IMR-90 (cell line): ENCODE measurements around the gene ZNF497. TPM values are rescaled to one million over a fixed set of nuclear protein-coding genes. Genes with fewer than 3 reads are reported as not detected.

Source experiments
- ATAC-seq: fragments of 200-7000 bp; cut with Tn5 transposase; 2 replicates; pipeline ENCODE4 v1.9.1; 2020; ENCODE audit warnings: low read depth, mild to moderate bottlenecking, moderate library complexity
- BruUV-seq: library from RNA; stranded (reverse); fragments of 400-500 nt; replicated peaks from 2 replicates; lab custom pipeline; 2021; lab: Mats Ljungman, UMichigan
- CTCF ChIA-PET: fragments of 300-600 bp; formaldehyde crosslinking; extraction: SDS; loops from one replicate; lab custom pipeline; 2021; ENCODE audit warnings: antibody characterized with exemption; lab: Yijun Ruan, JAX
- POLR2A ChIA-PET: fragments of 300-600 bp; sonication (Branson Sonifier 250); formaldehyde crosslinking; loops from one replicate; lab custom pipeline; 2022; ENCODE audit warnings: antibody characterized with exemption; ENCODE audit not compliant: unreplicated experiment; lab: Charles Lee
- DNase-seq: peaks from one replicate; pipeline ENCODE4 v3.0.0; 2013
- H2AFZ ChIP-seq: replicated peaks from 2 replicates; pipeline ENCODE3; 2013; ENCODE audit warnings: low read length, mild to moderate bottlenecking; ENCODE audit not compliant: poor library complexity
- H2AK5ac ChIP-seq: 2 replicates; pipeline ENCODE4 v1.6.1; 2013; ENCODE audit warnings: low read depth, low read length, inconsistent platforms
- H2AK9ac ChIP-seq: replicated peaks from 2 replicates; pipeline ENCODE3; 2013; ENCODE audit warnings: mild to moderate bottlenecking, low read depth, low read length, moderate library complexity; ENCODE audit not compliant: poor library complexity
- H2BK120ac ChIP-seq: 2 replicates; pipeline ENCODE4 v1.6.1; 2013; ENCODE audit warnings: low read depth, low read length, inconsistent platforms
- H2BK15ac ChIP-seq: 3 replicates; pipeline ENCODE4 v1.6.1; 2013; ENCODE audit warnings: low read depth, low read length, inconsistent platforms
- H2BK20ac ChIP-seq: 2 replicates; pipeline ENCODE4 v1.6.1; 2013; ENCODE audit warnings: low read depth, mild to moderate bottlenecking, inconsistent platforms, low read length, moderate library complexity
- H2BK5ac ChIP-seq: 2 replicates; pipeline ENCODE4 v1.6.1; 2013; ENCODE audit warnings: mild to moderate bottlenecking, low read depth, low read length, inconsistent platforms; ENCODE audit not compliant: poor library complexity, severe bottlenecking
- H3K14ac ChIP-seq: replicated peaks from 2 replicates; pipeline ENCODE4 v1.6.1; 2013; ENCODE audit warnings: low read depth, low read length, inconsistent platforms
- H3K18ac ChIP-seq: 2 replicates; pipeline ENCODE4 v1.6.1; 2013; ENCODE audit warnings: low read depth, low read length, control low read depth
- H3K23ac ChIP-seq: 2 replicates; pipeline ENCODE4 v1.6.1; 2013; ENCODE audit warnings: low read depth, low read length, inconsistent platforms
- H3K27ac ChIP-seq: 2 replicates; pipeline ENCODE4 v1.5.1; 2013; ENCODE audit warnings: mild to moderate bottlenecking, control low read depth, low read length; ENCODE audit not compliant: insufficient read depth
- H3K27me3 ChIP-seq: 2 replicates; pipeline ENCODE4 v1.6.1; 2013; ENCODE audit warnings: low read length; ENCODE audit not compliant: control insufficient read depth, insufficient read depth
- H3K36me3 ChIP-seq: 2 replicates; pipeline ENCODE4 v1.6.1; 2013; ENCODE audit warnings: low read length, mixed read lengths; ENCODE audit not compliant: control insufficient read depth, insufficient read depth
- H3K4ac ChIP-seq: 2 replicates; pipeline ENCODE4 v1.6.1; 2013; ENCODE audit warnings: low read depth, low read length, inconsistent platforms
- H3K4me1 ChIP-seq: 2 replicates; pipeline ENCODE4 v1.6.1; 2013; ENCODE audit warnings: low read length, mixed read lengths; ENCODE audit not compliant: control insufficient read depth, insufficient read depth
- H3K4me2 ChIP-seq: 2 replicates; pipeline ENCODE4 v1.6.1; 2013; ENCODE audit warnings: low read depth, mild to moderate bottlenecking, control low read depth, low read length, moderate library complexity
- H3K4me3 ChIP-seq: 2 replicates; pipeline ENCODE4 v1.5.1; 2013; ENCODE audit warnings: low read depth, mild to moderate bottlenecking, control low read depth, low read length, moderate library complexity; ENCODE audit not compliant: insufficient read depth
- H3K56ac ChIP-seq: 2 replicates; pipeline ENCODE4 v1.6.1; 2013; ENCODE audit warnings: low read length, inconsistent platforms; ENCODE audit not compliant: insufficient read depth; ENCODE audit errors: extremely low read depth
- H3K79me1 ChIP-seq, 2 experiments: 2 replicates each; pipeline ENCODE4 v1.6.1; 2013; ENCODE audit warnings: low read length in 2 of 2, inconsistent platforms in 1 of 2, low read depth in 1 of 2
- H3K9ac ChIP-seq: 2 replicates; pipeline ENCODE4 v1.6.1; 2013; ENCODE audit warnings: low read depth, low read length, control low read depth
- H3K9me1 ChIP-seq: 2 replicates; pipeline ENCODE4 v1.6.1; 2013; ENCODE audit warnings: low read length, inconsistent platforms; ENCODE audit not compliant: insufficient read depth
- H3K9me3 ChIP-seq: 2 replicates; pipeline ENCODE4 v1.6.1; 2013; ENCODE audit warnings: low read length; ENCODE audit not compliant: control insufficient read depth, insufficient read depth
- H4K20me1 ChIP-seq: 2 replicates; pipeline ENCODE4 v1.6.1; 2013; ENCODE audit warnings: low read length, inconsistent platforms; ENCODE audit not compliant: insufficient read depth
- H4K5ac ChIP-seq: 2 replicates; pipeline ENCODE4 v1.6.1; 2013; ENCODE audit warnings: mild to moderate bottlenecking, low read depth, low read length, control low read depth
- H4K8ac ChIP-seq, 2 experiments: 2 replicates each; pipeline ENCODE4 v1.6.1; 2013; ENCODE audit warnings: low read depth in 2 of 2, low read length in 2 of 2, control low read depth in 1 of 2, inconsistent platforms in 1 of 2
- H4K91ac ChIP-seq: 2 replicates; pipeline ENCODE4 v1.6.1; 2013; ENCODE audit warnings: low read depth, low read length, inconsistent platforms; ENCODE audit not compliant: insufficient read depth
- CHD1 ChIP-seq: IDR thresholded peaks from 2 replicates; pipeline ENCODE4 v1.6.1; 2012; ENCODE audit warnings: low read depth, low read length, improper control_type of control experiment
- WGBS, 2 experiments: methylation state at CpG; one replicate each; pipeline versions ENCODE4 v1.1.5 to v1.1.7; 2013; ENCODE audit warnings: missing lambda C conversion rate in 2 of 2; ENCODE audit not compliant: insufficient read length in 1 of 2; ENCODE audit errors: extremely low coverage in 2 of 2; 5-methylcytosine and 5-hydroxymethylcytosine counted together
- dilution Hi-C: fragments of 300-500 bp; cut with HindIII; formaldehyde crosslinking; loops from one replicate; pipeline ENCODE4 v1.14.3; 2018; ENCODE audit warnings: low sequenced_read_pairs; ENCODE audit not compliant: unreplicated experiment
- in situ Hi-C: fragments of 300-500 bp; cut with MboI; formaldehyde crosslinking; loops from 3 replicates; pipeline ENCODE4 v1.14.3; 2019; ENCODE audit warnings: low sequenced_read_pairs, inconsistent platforms, mixed read lengths
- intact Hi-C: fragments of 100-400 bp; cut with micrococcal nuclease; formaldehyde crosslinking; loops from 2 replicates; pipeline ENCODE4 v1.10.0; 2022
- polyA plus RNA-seq, 3 experiments: library from polyadenylated mRNA; depleted of rRNA; stranded (reverse); fragments of >200 nt; gene quantifications; 2 replicates each; pipeline ENCODE4 v1.2.3, GENCODE V29; 2012; ENCODE audit warnings: low replicate concordance in 1 of 3
- total RNA-seq: library from RNA; depleted of rRNA; stranded (reverse); fragments of >200 nt; gene quantifications from 2 replicates; pipeline ENCODE4 v1.2.3, GENCODE V29; 2012
- TF ChIP-seq, protein P1 (sequence below): conservative IDR thresholded peaks from 2 replicates; pipeline ENCODE4 v1.5.1; 2012; ENCODE audit warnings: mild to moderate bottlenecking, low read depth, low read length, improper control_type of control experiment

Gene ZNF497
- total and polyA plus RNA-seq, 2 of the 4 experiments (the other 2 are of a cell fraction): 0.18 to 0.24 TPM

DNA sequence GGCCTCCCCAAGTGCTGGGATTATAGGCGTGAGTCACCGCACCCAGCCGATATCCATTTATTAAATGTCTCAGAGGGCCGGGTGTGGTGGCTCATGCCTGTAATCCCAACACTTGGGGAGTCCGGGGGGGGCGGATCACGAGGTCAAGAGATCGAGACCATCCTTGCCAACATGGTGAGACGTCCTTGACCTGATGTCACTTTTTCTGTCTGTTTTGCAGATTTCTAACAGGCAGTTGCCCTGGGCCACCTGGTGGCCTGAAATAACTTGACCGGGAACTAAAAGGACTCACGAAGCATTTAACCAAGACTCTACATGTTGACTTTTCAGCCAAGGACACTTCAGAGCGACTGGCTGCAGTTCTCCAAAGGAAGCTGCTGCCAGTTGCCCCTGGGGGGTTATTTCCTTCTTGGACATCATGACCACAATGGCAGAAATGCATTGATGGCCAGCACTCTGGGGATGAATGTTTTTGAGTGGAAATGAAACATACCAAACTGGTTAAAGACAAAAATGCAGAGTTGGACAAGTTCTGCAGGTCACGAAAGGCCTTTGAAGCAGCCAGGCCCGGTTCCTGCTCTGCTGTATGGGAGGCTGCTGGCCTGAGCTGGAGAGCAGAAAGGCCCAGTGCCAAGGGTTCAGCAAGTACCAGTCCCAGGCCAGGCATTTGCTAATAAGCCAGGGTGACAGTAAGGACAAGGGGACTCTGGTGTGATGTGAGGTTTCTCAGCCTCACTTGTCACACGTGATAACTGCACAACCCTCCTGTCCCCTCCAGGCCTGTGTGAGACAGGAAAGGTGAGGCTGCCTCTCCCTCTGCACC, 10.0 kb upstream of the ZNF497 start:
- no peak overlapping the region for H4K8ac ChIP-seq
- H3K23ac ChIP-seq: no peak overlapping the region
- intact Hi-C loops: no loop called here
- no peaks in the 10 kb centered on the region for H3K9me1 ChIP-seq
- DNase-seq: no peak
- no TSS peak for BruUV-seq
- no peaks in the 10 kb centered on the region for H4K20me1 ChIP-seq
- ATAC-seq: no peak
- H3K4me3 ChIP-seq: no peak overlapping the region
- H3K4me2 ChIP-seq: no peak overlapping the region
- in situ Hi-C loops: no loop called here
- no peak overlapping the region for H2AK5ac ChIP-seq
- H3K36me3 ChIP-seq: no peaks in the 10 kb centered on the region
- H3K9me3 ChIP-seq: peaks cover 3% of the 10 kb centered on the region; the same call in 1 of the 2 replicates
- H2AFZ ChIP-seq: no peak overlapping the region
- H3K4ac ChIP-seq: no peak overlapping the region
- H3K27me3 ChIP-seq: no peaks in the 10 kb centered on the region
- CTCF ChIA-PET: interaction anchor here (1.0 kb wide), 1 partner anchor 8 kb away, joined by 3 read pairs; no protein-coding TSS in a partner anchor
- H3K27ac ChIP-seq: no peak overlapping the region
- no peak overlapping the region for H3K18ac ChIP-seq
- no peak overlapping the region for H3K56ac ChIP-seq
- no peak overlapping the region for H2BK120ac ChIP-seq
- H3K4me1 ChIP-seq: no peaks in the 10 kb centered on the region
- H4K91ac ChIP-seq: no peak overlapping the region
- H4K5ac ChIP-seq: no peak overlapping the region
- dilution Hi-C loops: no loop called here
- no peak overlapping the region for H2BK15ac ChIP-seq
- H2AK9ac ChIP-seq: no peak overlapping the region
- H3K79me1 ChIP-seq: no peaks in the 10 kb centered on the region
- whole genome bisulfite sequencing, 2 experiments: 70% methylated on average over 9 of the region's 15 CpGs; no CpG with 5 or more reads in 1 of the 2 experiments
- POLR2A ChIA-PET: no interaction called here
- no peak overlapping the region for H2BK5ac ChIP-seq
- TF ChIP-seq, protein P1, sequence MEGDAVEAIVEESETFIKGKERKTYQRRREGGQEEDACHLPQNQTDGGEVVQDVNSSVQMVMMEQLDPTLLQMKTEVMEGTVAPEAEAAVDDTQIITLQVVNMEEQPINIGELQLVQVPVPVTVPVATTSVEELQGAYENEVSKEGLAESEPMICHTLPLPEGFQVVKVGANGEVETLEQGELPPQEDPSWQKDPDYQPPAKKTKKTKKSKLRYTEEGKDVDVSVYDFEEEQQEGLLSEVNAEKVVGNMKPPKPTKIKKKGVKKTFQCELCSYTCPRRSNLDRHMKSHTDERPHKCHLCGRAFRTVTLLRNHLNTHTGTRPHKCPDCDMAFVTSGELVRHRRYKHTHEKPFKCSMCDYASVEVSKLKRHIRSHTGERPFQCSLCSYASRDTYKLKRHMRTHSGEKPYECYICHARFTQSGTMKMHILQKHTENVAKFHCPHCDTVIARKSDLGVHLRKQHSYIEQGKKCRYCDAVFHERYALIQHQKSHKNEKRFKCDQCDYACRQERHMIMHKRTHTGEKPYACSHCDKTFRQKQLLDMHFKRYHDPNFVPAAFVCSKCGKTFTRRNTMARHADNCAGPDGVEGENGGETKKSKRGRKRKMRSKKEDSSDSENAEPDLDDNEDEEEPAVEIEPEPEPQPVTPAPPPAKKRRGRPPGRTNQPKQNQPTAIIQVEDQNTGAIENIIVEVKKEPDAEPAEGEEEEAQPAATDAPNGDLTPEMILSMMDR: peak; percentile 19; the same call in 1 of the 2 replicates
- no peak for TF ChIP-seq CHD1
- no peak overlapping the region for H2BK20ac ChIP-seq
- no peak overlapping the region for H3K9ac ChIP-seq
- H3K14ac ChIP-seq: no peak overlapping the region
